ENCODE measurements around the gene GPR132. TPM values are rescaled to one million over a fixed set of nuclear protein-coding genes. Genes with fewer than 3 reads are reported as not detected.

GPR132 gene
- total and polyA plus RNA-seq, 9 of the 15 experiments (the other 6 are each of a cell fraction or from before 2014, with no cell fraction given): 0.01 to 1.1 (median 0.25) TPM; not detected in 1

DNA sequence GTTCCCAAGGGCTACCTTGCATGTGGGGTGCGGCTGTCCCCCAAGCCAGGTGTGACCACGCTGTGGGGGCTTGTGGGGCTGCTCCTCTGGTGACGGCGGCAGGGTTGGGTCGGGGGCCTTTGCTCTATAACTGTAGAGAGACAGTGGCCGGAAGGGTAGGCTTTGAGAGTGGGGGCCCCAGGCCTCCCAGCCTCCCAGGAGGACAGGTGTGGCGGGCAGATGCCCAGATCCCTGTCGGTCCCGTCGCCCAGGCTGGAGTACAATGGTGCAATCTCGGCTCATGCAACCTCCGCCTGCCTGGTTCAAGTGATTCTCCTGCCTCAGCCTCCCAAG is 2.7 kb upstream of the GPR132 start:
- Histone ChIP-seq H3K9ac (ENCODE audit: insufficient read depth in 1 of 2, low read depth in 2 of 2, low read length in 2 of 2) (no peak overlapping the region), H2AFZ (ENCODE audit: low read depth, low read length) (no peak overlapping the region), H3K4me3 (no peak overlapping the region), H4K20me1 (replicated peaks; ENCODE audit: control insufficient read depth, insufficient read depth, low read length) (no peaks in the 10 kb centered on the region), H3K36me3 (ENCODE audit: control insufficient read depth, insufficient read depth, low read length) (no peaks in the 10 kb centered on the region), H3K9me3 (replicated peaks; ENCODE audit: control insufficient read depth, insufficient read depth, low read depth, low read length) (no peaks in the 10 kb centered on the region), H3K4me1 (replicated peaks in 1 of 2; ENCODE audit: control insufficient read depth in 2 of 2, insufficient read depth in 2 of 2, low read length in 2 of 2) (peaks cover 5 to 46% of the 10 kb centered on the region in 2 experiments; a peak in 4 of 5 replicates), H3K27me3 (ENCODE audit: control insufficient read depth in 2 of 2, insufficient read depth in 2 of 2, low read length in 2 of 2) (no peaks in the 10 kb centered on the region), H3K27ac (ENCODE audit: extremely low read depth, low read depth, low read length) (no peak overlapping the region), H3K4me2 (ENCODE audit: insufficient read depth, low read length) (no peak overlapping the region), H3K79me2 (ENCODE audit: control insufficient read depth, insufficient read depth, low read length) (no peaks in the 10 kb centered on the region), H3K9me1 (ENCODE audit: control insufficient read depth, insufficient read depth, low read length) (peaks cover 4% of the 10 kb centered on the region)
- FAIRE-seq (no peak), DNase-seq (ENCODE audit: extremely low read depth in 1 of 4, low spot score in 3 of 4) (no peak), ATAC-seq (no peak)
- in situ Hi-C loops (cut with MboI) (no loop called here), intact Hi-C loops (cut with micrococcal nuclease) (no loop called here)
- ChIA-PET CTCF (ENCODE audit: low intra/inter-chr PET ratio) (no interaction called here), POLR2A (interaction anchor here (0.6 kb wide), 2 partner anchors 101 to 430 kb away, joined by 3 to 4 read pairs; no protein-coding TSS in a partner anchor)
- TF ChIP-seq ASH1L (IDR thresholded peaks at IDR 0.05; ENCODE audit: borderline replicate concordance, low read depth, partially characterized antibody) (no peak), SNRNP70 (optimal IDR thresholded peaks at IDR 0.05; ENCODE audit: low read depth, low read length) (no peak)
- TF ChIP-seq, protein P1, sequence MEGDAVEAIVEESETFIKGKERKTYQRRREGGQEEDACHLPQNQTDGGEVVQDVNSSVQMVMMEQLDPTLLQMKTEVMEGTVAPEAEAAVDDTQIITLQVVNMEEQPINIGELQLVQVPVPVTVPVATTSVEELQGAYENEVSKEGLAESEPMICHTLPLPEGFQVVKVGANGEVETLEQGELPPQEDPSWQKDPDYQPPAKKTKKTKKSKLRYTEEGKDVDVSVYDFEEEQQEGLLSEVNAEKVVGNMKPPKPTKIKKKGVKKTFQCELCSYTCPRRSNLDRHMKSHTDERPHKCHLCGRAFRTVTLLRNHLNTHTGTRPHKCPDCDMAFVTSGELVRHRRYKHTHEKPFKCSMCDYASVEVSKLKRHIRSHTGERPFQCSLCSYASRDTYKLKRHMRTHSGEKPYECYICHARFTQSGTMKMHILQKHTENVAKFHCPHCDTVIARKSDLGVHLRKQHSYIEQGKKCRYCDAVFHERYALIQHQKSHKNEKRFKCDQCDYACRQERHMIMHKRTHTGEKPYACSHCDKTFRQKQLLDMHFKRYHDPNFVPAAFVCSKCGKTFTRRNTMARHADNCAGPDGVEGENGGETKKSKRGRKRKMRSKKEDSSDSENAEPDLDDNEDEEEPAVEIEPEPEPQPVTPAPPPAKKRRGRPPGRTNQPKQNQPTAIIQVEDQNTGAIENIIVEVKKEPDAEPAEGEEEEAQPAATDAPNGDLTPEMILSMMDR (IDR thresholded peaks at IDR 0.05 in 2 of 3, conservative IDR thresholded peaks at IDR 0.05 in 1 of 3; ENCODE audit: insufficient read depth in 2 of 3, low read depth in 1 of 3, low read length in 3 of 3): no peak
- 90% methylated on average over 2 of the region's 12 CpGs for WGBS (ENCODE audit: insufficient coverage, low coverage, missing lambda C conversion rate)
- no TSS peak for BruUV-seq (replicated peaks)

Data from K562 (cell line).